HG03460 (cell line): Measurements from ENCODE around the gene ANKRD40.
"Not testable (repeated sequence)": the region's sequence is repeated elsewhere in the genome, so short reads cannot be mapped to it uniquely, and the experiment has no call there.

Experiments
- ATAC-seq: cut with Tn5 transposase; IDR thresholded peaks from one replicate; pipeline ENCODE4 v1.9.1; 2021; ENCODE audit not compliant: unreplicated experiment

The ANKRD40 gene

GRCh38 chr17:50707289-50708049 is at the start of gene ANKRD40:
Gene ANKRD40, minus strand, starts transcription at chr17:50707914. Its CDS starts 260 bp downstream, at chr17:50707654.
- peak; percentile 82 for ATAC-seq

GRCh38 chr17:50754521-50754920 is 46.8 kb upstream of the ANKRD40 start:
- ATAC-seq, result no peak

- ATAC-seq, result no peak
Measured at GRCh38 chr17:50749245-50749644, 41.5 kb upstream of the ANKRD40 start.

GRCh38 chr17:50745631-50746030 is 37.9 kb upstream of the ANKRD40 start:
- ATAC-seq, result no peak

GRCh38 chr17:50739098-50739497 is 31.4 kb upstream of the ANKRD40 start:
- no peak for ATAC-seq

GRCh38 chr17:50737118-50737698 is 29.5 kb upstream of the ANKRD40 start:
- no peak for ATAC-seq

- no peak for ATAC-seq
Measured at GRCh38 chr17:50735287-50735686, 27.6 kb upstream of the ANKRD40 start.

- no peak for ATAC-seq
Measured at GRCh38 chr17:50731575-50732460, 24.1 kb upstream of the ANKRD40 start.

- no peak for ATAC-seq
Measured at GRCh38 chr17:50728881-50729765, 21.4 kb upstream of the ANKRD40 start.

GRCh38 chr17:50728112-50728429 is 20.4 kb upstream of the ANKRD40 start:
- ATAC-seq, result no peak

- no peak for ATAC-seq
Measured at GRCh38 chr17:50725769-50726655, 18.3 kb upstream of the ANKRD40 start.

GRCh38 chr17:50724622-50725021 is 16.9 kb upstream of the ANKRD40 start:
- ATAC-seq, result not testable (repeated sequence)

- ATAC-seq, result no peak
Measured at GRCh38 chr17:50722746-50723145, 15.0 kb upstream of the ANKRD40 start.

GRCh38 chr17:50721194-50722010 is 13.7 kb upstream of the ANKRD40 start:
- no peak for ATAC-seq

- ATAC-seq, result no peak
Measured at GRCh38 chr17:50719924-50720794, 12.4 kb upstream of the ANKRD40 start.

GRCh38 chr17:50719144-50719923 is 11.6 kb upstream of the ANKRD40 start, which contains the start of gene LUC7L3:
Gene LUC7L3, plus strand, starts transcription at chr17:50719603. Its CDS starts 130 bp downstream, at chr17:50719733.
- ATAC-seq, result peak; percentile 91

GRCh38 chr17:50715471-50715870 is 7.8 kb upstream of the ANKRD40 start:
- ATAC-seq, result no peak
